ENCODE results near the gene DCTPP1. TPM values are rescaled to one million over a fixed set of nuclear protein-coding genes. Genes with fewer than 3 reads are reported as not detected.

Gene DCTPP1
- total and polyA plus RNA-seq, 2 of the 13 experiments (the other 11 are each of a cell fraction or from before 2014, with no cell fraction given), result 54.8 to 74.4 TPM

DNA sequence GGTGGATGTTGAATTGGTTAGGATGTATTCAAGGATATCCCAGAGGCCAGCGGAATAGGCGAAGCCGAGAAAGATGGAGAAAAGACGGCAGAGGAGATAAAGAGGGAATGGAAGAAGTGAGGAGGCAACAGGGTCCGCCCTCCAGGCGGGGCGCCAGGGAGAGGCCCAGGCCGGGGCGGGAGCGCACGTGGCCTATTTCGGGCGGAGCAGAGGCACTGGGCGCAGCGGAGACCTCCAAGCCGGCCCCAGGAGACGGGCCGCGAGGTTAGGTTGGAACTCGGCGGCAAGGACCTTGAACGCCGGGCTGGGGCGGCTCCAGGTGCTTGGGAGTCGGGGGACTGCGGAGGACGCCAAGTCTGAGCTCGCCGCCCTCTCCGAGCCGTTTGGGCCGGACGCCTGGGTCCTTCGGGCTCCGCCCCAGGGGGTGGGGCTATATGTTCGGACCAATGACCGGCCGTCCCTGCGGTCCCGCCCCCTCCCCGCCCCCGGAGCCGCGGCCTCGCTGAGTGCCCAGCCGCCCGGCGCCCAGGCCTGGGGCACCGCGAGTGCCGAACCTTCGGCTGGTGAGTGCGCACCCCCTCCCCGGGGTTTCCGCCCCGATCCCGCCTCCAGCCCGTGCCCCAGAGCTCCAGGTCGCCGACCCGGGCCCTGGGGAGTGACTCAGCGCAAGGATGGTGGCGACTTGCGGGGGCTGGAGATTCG lies 22.6 kb downstream of the DCTPP1 start, which contains the start of gene ZNF771 (continued):
- TF ChIP-seq ATF7 (IDR thresholded peaks at IDR 0.05), result no peak
- 0 out of 2 replicates have a peak, but pooled peaks have one; percentile 11 for TF ChIP-seq ATF7 (CRISPR knock-in tag; IDR thresholded peaks at IDR 0.05)
- no peak for TF ChIP-seq ATF1 (CRISPR knock-in tag; IDR thresholded peaks at IDR 0.05)
- TF ChIP-seq SPEN (CRISPR knock-in tag; IDR thresholded peaks at IDR 0.05; ENCODE audit: low read depth), result peak; percentile 50
- peak; percentile 66 for TF ChIP-seq HNRNPK (IDR thresholded peaks at IDR 0.05; ENCODE audit: low read depth, low read length, poor library complexity, severe bottlenecking)
- peak; percentile 99 for TF ChIP-seq MYC (CRISPR knock-in tag; IDR thresholded peaks at IDR 0.05; ENCODE audit: borderline replicate concordance)
- peak; percentile 90; the same call in 1 of the 2 replicates for TF ChIP-seq ARNTL (CRISPR knock-in tag; IDR thresholded peaks at IDR 0.05)
- TF ChIP-seq, protein P1, sequence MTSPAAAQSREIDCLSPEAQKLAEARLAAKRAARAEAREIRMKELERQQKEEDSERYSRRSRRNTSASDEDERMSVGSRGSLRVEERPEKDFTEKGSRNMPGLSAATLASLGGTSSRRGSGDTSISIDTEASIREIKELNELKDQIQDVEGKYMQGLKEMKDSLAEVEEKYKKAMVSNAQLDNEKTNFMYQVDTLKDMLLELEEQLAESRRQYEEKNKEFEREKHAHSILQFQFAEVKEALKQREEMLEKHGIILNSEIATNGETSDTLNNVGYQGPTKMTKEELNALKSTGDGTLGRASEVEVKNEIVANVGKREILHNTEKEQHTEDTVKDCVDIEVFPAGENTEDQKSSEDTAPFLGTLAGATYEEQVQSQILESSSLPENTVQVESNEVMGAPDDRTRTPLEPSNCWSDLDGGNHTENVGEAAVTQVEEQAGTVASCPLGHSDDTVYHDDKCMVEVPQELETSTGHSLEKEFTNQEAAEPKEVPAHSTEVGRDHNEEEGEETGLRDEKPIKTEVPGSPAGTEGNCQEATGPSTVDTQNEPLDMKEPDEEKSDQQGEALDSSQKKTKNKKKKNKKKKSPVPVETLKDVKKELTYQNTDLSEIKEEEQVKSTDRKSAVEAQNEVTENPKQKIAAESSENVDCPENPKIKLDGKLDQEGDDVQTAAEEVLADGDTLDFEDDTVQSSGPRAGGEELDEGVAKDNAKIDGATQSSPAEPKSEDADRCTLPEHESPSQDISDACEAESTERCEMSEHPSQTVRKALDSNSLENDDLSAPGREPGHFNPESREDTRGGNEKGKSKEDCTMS (CRISPR knock-in tag; conservative IDR thresholded peaks at IDR 0.05), result 0 out of 2 replicates have a peak, but pooled peaks have one; percentile 51
- 0 out of 2 replicates have a peak, but pooled peaks have one; percentile 79 for TF ChIP-seq THAP8 (CRISPR knock-in tag; IDR thresholded peaks at IDR 0.05; ENCODE audit: borderline replicate concordance)
- peak; percentile 56 for TF ChIP-seq SRY (CRISPR knock-in tag; IDR thresholded peaks at IDR 0.05)
- TF ChIP-seq FOXA3 (CRISPR knock-in tag; IDR thresholded peaks at IDR 0.05), result peak; percentile 11; the same call in 1 of the 2 replicates
- TF ChIP-seq, protein P2, sequence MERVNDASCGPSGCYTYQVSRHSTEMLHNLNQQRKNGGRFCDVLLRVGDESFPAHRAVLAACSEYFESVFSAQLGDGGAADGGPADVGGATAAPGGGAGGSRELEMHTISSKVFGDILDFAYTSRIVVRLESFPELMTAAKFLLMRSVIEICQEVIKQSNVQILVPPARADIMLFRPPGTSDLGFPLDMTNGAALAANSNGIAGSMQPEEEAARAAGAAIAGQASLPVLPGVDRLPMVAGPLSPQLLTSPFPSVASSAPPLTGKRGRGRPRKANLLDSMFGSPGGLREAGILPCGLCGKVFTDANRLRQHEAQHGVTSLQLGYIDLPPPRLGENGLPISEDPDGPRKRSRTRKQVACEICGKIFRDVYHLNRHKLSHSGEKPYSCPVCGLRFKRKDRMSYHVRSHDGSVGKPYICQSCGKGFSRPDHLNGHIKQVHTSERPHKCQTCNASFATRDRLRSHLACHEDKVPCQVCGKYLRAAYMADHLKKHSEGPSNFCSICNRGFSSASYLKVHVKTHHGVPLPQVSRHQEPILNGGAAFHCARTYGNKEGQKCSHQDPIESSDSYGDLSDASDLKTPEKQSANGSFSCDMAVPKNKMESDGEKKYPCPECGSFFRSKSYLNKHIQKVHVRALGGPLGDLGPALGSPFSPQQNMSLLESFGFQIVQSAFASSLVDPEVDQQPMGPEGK (CRISPR knock-in tag; IDR thresholded peaks at IDR 0.05), result peak; percentile 27
- TF ChIP-seq HIVEP1 (CRISPR knock-in tag; IDR thresholded peaks at IDR 0.05), result peak; percentile 56
- TF ChIP-seq PRMT3 (CRISPR knock-in tag; IDR thresholded peaks at IDR 0.05; ENCODE audit: borderline replicate concordance, low read depth), result peak; percentile 82; the same call in 1 of the 2 replicates
- TF ChIP-seq ZNF879 (CRISPR knock-in tag; IDR thresholded peaks at IDR 0.05), result no peak
- peak; percentile 90; the same call in 1 of the 2 replicates for TF ChIP-seq ARID2 (CRISPR knock-in tag; IDR thresholded peaks at IDR 0.05; ENCODE audit: borderline replicate concordance)
- no peak for TF ChIP-seq PREB (CRISPR knock-in tag; IDR thresholded peaks at IDR 0.05)
- no peak for TF ChIP-seq ZNF382 (CRISPR knock-in tag; IDR thresholded peaks at IDR 0.05; ENCODE audit: borderline replicate concordance)
- TF ChIP-seq ZNF143 (CRISPR knock-in tag; IDR thresholded peaks at IDR 0.05), result no peak
- 0 out of 2 replicates have a peak, but pooled peaks have one; percentile 27 for TF ChIP-seq EEA1 (CRISPR knock-in tag; IDR thresholded peaks at IDR 0.05; ENCODE audit: borderline replicate concordance)
- peak; percentile 57 for TF ChIP-seq SP2 (CRISPR knock-in tag; IDR thresholded peaks at IDR 0.05)
- TF ChIP-seq ZNF839 (CRISPR knock-in tag; IDR thresholded peaks at IDR 0.05; ENCODE audit: borderline replicate concordance), result peak; percentile 89; the same call in 1 of the 2 replicates
- no peak for TF ChIP-seq BRCA1 (CRISPR knock-in tag; IDR thresholded peaks at IDR 0.05)
- peak; percentile 95 for TF ChIP-seq ZSCAN31 (CRISPR knock-in tag; IDR thresholded peaks at IDR 0.05; ENCODE audit: low read depth)

Measured in HepG2 (cell line).